Upper lobe of left lung (tissue), 6 donors: ENCODE results near the gene GCHFR. TPM values are rescaled to one million over a fixed set of nuclear protein-coding genes. Genes with fewer than 3 reads are reported as not detected.

ENCODE experiments used
- ATAC-seq, 2 donors: fragments of 200-7000 bp; cut with Tn5 transposase; one replicate each; pipeline ENCODE4 v1.9.1; 2022; ENCODE audit warnings: mild to moderate bottlenecking in 2 of 2, moderate library complexity in 2 of 2; ENCODE audit not compliant: low FRiP score in 2 of 2
- DNase-seq, 2 donors: peaks; one replicate each; pipeline ENCODE4 v3.0.0-alpha.2; 2019 to 2020
- H3K27ac ChIP-seq, 4 donors: fragments of 200-600 bp; sonication (generic); one replicate each; pipeline ENCODE4 v1.5.1; 2016 to 2019
- H3K27me3 ChIP-seq, 4 donors: fragments of 200-600 bp; sonication (generic); one replicate each; pipeline ENCODE4 v1.5.1; 2017 to 2019
- H3K36me3 ChIP-seq, 4 donors: fragments of 200-600 bp; sonication (generic); one replicate each; pipeline ENCODE4 v1.5.1; 2016 to 2019
- H3K4me1 ChIP-seq, 4 donors: fragments of 200-600 bp; sonication (generic); one replicate each; pipeline ENCODE4 v1.5.1; 2018 to 2019
- H3K4me3 ChIP-seq, 4 donors: fragments of 200-600 bp; sonication (generic); one replicate each; pipeline ENCODE4 v1.5.1; 2017 to 2019; ENCODE audit warnings: mild to moderate bottlenecking in 2 of 4, moderate library complexity in 1 of 4
- H3K9me3 ChIP-seq, 4 donors: fragments of 200-600 bp; sonication (generic); one replicate each; pipeline ENCODE4 v1.5.1; 2018 to 2019
- EP300 ChIP-seq, 4 donors: sonication (generic); formaldehyde crosslinking; IDR thresholded peaks; one replicate each; pipeline ENCODE4 v1.5.1; 2017; ENCODE audit warnings: antibody characterized with exemption in 4 of 4, control low read depth in 2 of 4
- POLR2A ChIP-seq, 4 donors: fragments of 450-650 bp; IDR thresholded peaks; one replicate each; pipeline ENCODE4 v1.5.1; 2016 to 2017; ENCODE audit warnings: antibody characterized with exemption in 4 of 4, mild to moderate bottlenecking in 2 of 4
- POLR2AphosphoS5 ChIP-seq, 2 donors: sonication (generic); formaldehyde crosslinking; IDR thresholded peaks; one replicate each; pipeline ENCODE4 v1.5.1; 2017; ENCODE audit warnings: antibody characterized with exemption in 2 of 2
- WGBS, 2 donors: methylation state at CpG; one replicate each; pipeline ENCODE4 v1.1.5; 2017 to 2018; 5-methylcytosine and 5-hydroxymethylcytosine counted together
- total RNA-seq, 6 donors: library from RNA; depleted of rRNA in 4 of 6; stranded (reverse); fragments of >200 nt in 4 of 6; gene quantifications; one replicate each; pipeline versions ENCODE4 v1.1.0 to v1.2.1, GENCODE V29; 2016 to 2021
- TF ChIP-seq, protein P1 (sequence below), 6 experiments: fragments of 450-650 bp in 4 of 6; fragments of 200-600 bp in 2 of 6; sonication (generic) in 2 of 6; IDR thresholded peaks; one replicate each; pipeline ENCODE4 v1.5.1; 2016 to 2019; ENCODE audit warnings: antibody characterized with exemption in 6 of 6
- donor health status: DM: no; HTN: no; CAD: no; lungs with moderate emphysema.
- donor health status: DM: no; HTN: yes; CAD: no; lungs with severe emphysema.

GCHFR gene
- total RNA-seq, 6 donors from 2014 or later = 84.9 to 206 (median 105) TPM

DNA sequence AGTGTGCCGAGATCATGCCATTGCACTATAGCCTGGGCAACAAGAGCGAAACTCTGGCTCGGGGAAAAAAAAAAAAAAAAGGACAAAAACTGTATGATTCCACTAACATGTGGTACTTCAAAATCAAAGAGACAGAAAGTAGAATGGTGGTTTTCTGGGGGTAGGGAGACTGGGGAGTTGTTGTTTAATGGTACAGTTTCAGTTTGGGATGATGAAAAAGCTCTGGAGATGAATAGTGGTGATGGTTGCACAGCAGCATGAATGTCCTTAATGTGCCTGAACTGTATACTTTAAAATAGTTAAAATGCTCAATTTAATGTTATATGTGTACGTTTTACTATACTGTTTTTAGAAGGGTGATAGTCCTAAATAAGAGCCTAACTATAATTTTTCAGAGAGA, 41.5 kb upstream of the GCHFR start:
- Histone ChIP-seq H3K9me3 (no peaks in the 10 kb centered on the region), H3K27me3 (no peaks in the 10 kb centered on the region), H3K36me3 (no peaks in the 10 kb centered on the region), H3K4me1 (no peaks in the 10 kb centered on the region), H3K4me3 (no peak overlapping the region), H3K27ac (no peak overlapping the region)
- DNase-seq (no peak), ATAC-seq (no peak)
- TF ChIP-seq POLR2A (IDR thresholded peaks at IDR 0.05) = no peak
- no peak for TF ChIP-seq EP300 (IDR thresholded peaks at IDR 0.05)
- TF ChIP-seq POLR2AphosphoS5 (IDR thresholded peaks at IDR 0.05) = no peak
- TF ChIP-seq, protein P1, sequence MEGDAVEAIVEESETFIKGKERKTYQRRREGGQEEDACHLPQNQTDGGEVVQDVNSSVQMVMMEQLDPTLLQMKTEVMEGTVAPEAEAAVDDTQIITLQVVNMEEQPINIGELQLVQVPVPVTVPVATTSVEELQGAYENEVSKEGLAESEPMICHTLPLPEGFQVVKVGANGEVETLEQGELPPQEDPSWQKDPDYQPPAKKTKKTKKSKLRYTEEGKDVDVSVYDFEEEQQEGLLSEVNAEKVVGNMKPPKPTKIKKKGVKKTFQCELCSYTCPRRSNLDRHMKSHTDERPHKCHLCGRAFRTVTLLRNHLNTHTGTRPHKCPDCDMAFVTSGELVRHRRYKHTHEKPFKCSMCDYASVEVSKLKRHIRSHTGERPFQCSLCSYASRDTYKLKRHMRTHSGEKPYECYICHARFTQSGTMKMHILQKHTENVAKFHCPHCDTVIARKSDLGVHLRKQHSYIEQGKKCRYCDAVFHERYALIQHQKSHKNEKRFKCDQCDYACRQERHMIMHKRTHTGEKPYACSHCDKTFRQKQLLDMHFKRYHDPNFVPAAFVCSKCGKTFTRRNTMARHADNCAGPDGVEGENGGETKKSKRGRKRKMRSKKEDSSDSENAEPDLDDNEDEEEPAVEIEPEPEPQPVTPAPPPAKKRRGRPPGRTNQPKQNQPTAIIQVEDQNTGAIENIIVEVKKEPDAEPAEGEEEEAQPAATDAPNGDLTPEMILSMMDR (IDR thresholded peaks at IDR 0.05) = no peak
- WGBS, 2 donors = 95 to 97% methylated on average over 4 of the region's 4 CpGs

GRCh38 chr15:40722934-40723333, 40.9 kb upstream of the GCHFR start:
- no peaks in the 10 kb centered on the region for H3K9me3 ChIP-seq
- H3K36me3 ChIP-seq = no peaks in the 10 kb centered on the region
- ATAC-seq (no peak), DNase-seq (no peak)
- no peaks in the 10 kb centered on the region for H3K4me1 ChIP-seq
- 89 to 94% methylated on average over 2 of the region's 2 CpGs for WGBS, 2 donors
- TF ChIP-seq POLR2A (IDR thresholded peaks at IDR 0.05) (no peak), EP300 (IDR thresholded peaks at IDR 0.05) (no peak), POLR2AphosphoS5 (IDR thresholded peaks at IDR 0.05) (no peak)
- TF ChIP-seq, protein P1 (IDR thresholded peaks at IDR 0.05) = no peak
- H3K27me3 ChIP-seq = no peaks in the 10 kb centered on the region
- no peak overlapping the region for H3K27ac ChIP-seq
- H3K4me3 ChIP-seq = no peak overlapping the region

- H3K27me3 ChIP-seq = no peaks in the 10 kb centered on the region
- TF ChIP-seq, protein P1 (IDR thresholded peaks at IDR 0.05) = no peak
- TF ChIP-seq EP300 (IDR thresholded peaks at IDR 0.05) (no peak), POLR2AphosphoS5 (IDR thresholded peaks at IDR 0.05) (no peak), POLR2A (IDR thresholded peaks at IDR 0.05) (no peak)
- H3K4me1 ChIP-seq = no peaks in the 10 kb centered on the region
- DNase-seq (no peak), ATAC-seq (no peak)
- H3K27ac ChIP-seq = no peak overlapping the region
- H3K36me3 ChIP-seq = no peaks in the 10 kb centered on the region
- H3K4me3 ChIP-seq = no peak overlapping the region
- WGBS, 2 donors = 91 to 94% methylated on average over 2 of the region's 2 CpGs
- H3K9me3 ChIP-seq = no peaks in the 10 kb centered on the region
Measured at GRCh38 chr15:40723919-40724318, 39.9 kb upstream of the GCHFR start.

DNA sequence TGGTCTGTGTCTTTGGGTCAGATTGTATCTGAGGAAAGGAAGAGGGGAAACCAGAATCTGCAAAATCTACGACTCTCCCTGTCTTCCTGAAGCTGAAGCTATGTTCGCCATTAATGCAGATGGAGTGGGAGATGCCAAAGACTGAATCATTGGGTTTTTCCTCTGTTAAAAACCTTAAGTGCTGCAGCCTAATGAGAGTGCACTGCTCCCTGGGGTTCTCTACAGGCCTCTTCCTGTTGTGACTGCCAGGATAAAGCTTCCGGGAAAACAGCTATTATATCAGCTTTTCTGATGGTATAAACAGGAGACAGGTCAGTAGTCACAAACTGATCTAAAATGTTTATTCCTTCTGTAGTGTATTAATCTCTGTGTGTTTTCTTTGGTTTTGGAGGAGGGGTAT, 32.8 kb upstream of the GCHFR start:
- DNase-seq (no peak), ATAC-seq (no peak)
- Histone ChIP-seq H3K4me1 (no peaks in the 10 kb centered on the region), H3K9me3 (no peaks in the 10 kb centered on the region), H3K4me3 (no peak overlapping the region), H3K27ac (peak overlapping the region in 1 of 4 donors; percentile 59), H3K36me3 (peaks cover 6 to 46% (median 20%) of the 10 kb centered on the region in 4 donors), H3K27me3 (no peaks in the 10 kb centered on the region)
- 80 to 84% methylated on average over 3 of the region's 3 CpGs for WGBS, 2 donors
- no peak for TF ChIP-seq POLR2A (IDR thresholded peaks at IDR 0.05)
- TF ChIP-seq EP300 (IDR thresholded peaks at IDR 0.05) = no peak
- TF ChIP-seq POLR2AphosphoS5 (IDR thresholded peaks at IDR 0.05) = no peak
- TF ChIP-seq, protein P1 (IDR thresholded peaks at IDR 0.05) = no peak

DNA sequence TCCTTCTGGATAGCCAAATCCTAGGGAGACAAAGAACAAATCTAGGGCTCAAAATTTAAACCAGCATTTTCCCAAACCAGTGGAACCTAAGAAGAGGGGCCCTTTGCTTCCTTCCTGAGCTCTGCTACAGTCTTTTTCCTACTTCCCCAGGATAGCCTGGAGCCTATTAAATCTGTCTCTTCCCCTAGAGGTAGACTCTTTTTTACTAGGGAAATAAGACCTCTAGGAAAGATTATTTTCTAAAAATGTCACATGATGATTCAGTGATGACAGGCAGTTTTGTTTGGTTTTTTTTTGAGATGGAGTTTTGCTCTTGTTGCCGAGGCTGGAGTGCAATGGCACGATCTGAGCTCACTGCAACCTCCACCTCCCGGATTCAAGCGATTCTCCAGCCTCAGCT, 27.3 kb upstream of the GCHFR start:
- Histone ChIP-seq H3K4me3 (no peak overlapping the region), H3K27ac (no peak overlapping the region), H3K4me1 (no peaks in the 10 kb centered on the region), H3K27me3 (no peaks in the 10 kb centered on the region), H3K9me3 (no peaks in the 10 kb centered on the region), H3K36me3 (peaks cover 24 to 84% (median 60%) of the 10 kb centered on the region in 4 donors)
- no peak for DNase-seq
- no peak for TF ChIP-seq POLR2A (IDR thresholded peaks at IDR 0.05)
- no peak for ATAC-seq
- WGBS, 2 donors = 93 to 99% methylated on average over 4 of the region's 4 CpGs
